ENCODE data around the gene GPC3. TPM values are rescaled to one million over a fixed set of nuclear protein-coding genes. Genes with fewer than 3 reads are reported as not detected.

GPC3 gene
- total and polyA plus RNA-seq, 2 of the 4 experiments (the other 2 are of a cell fraction), result not detected

- TF ChIP-seq MAZ (IDR thresholded peaks at IDR 0.05; ENCODE audit: borderline replicate concordance, low read depth, low read length), result no peak
- TF ChIP-seq RCOR1 (IDR thresholded peaks at IDR 0.05; ENCODE audit: insufficient replicate concordance, low read length), result no peak
Observed at GRCh38 chrX:133838761-133839676, 146.4 kb downstream of the GPC3 start (continued).

GRCh38 chrX:133837091-133837490, 148.3 kb downstream of the GPC3 start:
- intact Hi-C loops (cut with micrococcal nuclease), result no loop called here
- ChIA-PET CTCF (interaction anchor here (1.6 kb wide), 1 partner anchor 45 kb away, joined by 5 read pairs; no protein-coding TSS in a partner anchor), POLR2A (ENCODE audit: unreplicated experiment) (no interaction called here)
- Histone ChIP-seq H3K18ac (ENCODE audit: low read depth, low read length) (no peak overlapping the region), H2AK5ac (ENCODE audit: low read depth, low read length) (no peak overlapping the region), H3K27me3 (ENCODE audit: control insufficient read depth, insufficient read depth, low read length) (peaks cover 6% of the 10 kb centered on the region), H3K4me2 (ENCODE audit: low read depth, low read length) (no peak overlapping the region), H4K20me1 (ENCODE audit: insufficient read depth, low read length) (no peaks in the 10 kb centered on the region), H3K9ac (ENCODE audit: low read depth, low read length) (no peak overlapping the region), H2AK9ac (replicated peaks; ENCODE audit: low read depth, low read length, poor library complexity) (no peak overlapping the region), H3K4me1 (ENCODE audit: control insufficient read depth, insufficient read depth, low read length) (no peaks in the 10 kb centered on the region), H4K91ac (ENCODE audit: insufficient read depth, low read depth, low read length) (no peak overlapping the region), H3K9me1 (ENCODE audit: insufficient read depth, low read length) (no peaks in the 10 kb centered on the region), H3K79me1 (ENCODE audit: low read depth in 1 of 2, low read length in 2 of 2) (no peaks in the 10 kb centered on the region), H3K9me3 (ENCODE audit: control insufficient read depth, insufficient read depth, low read length) (no peaks in the 10 kb centered on the region), H2BK5ac (ENCODE audit: low read depth, low read length, poor library complexity, severe bottlenecking) (no peak overlapping the region), H3K14ac (replicated peaks; ENCODE audit: low read depth, low read length) (no peak overlapping the region), H2AFZ (replicated peaks; ENCODE audit: low read length, poor library complexity) (no peak overlapping the region), H4K8ac (ENCODE audit: low read depth in 2 of 2, low read length in 2 of 2) (no peak overlapping the region), H3K4me3 (ENCODE audit: insufficient read depth, low read depth, low read length) (no peak overlapping the region), H3K23ac (ENCODE audit: low read depth, low read length) (no peak overlapping the region), H3K4ac (ENCODE audit: low read depth, low read length) (no peak overlapping the region), H2BK120ac (ENCODE audit: low read depth, low read length) (no peak overlapping the region), H4K5ac (ENCODE audit: low read depth, low read length) (no peak overlapping the region), H2BK20ac (ENCODE audit: low read depth, low read length) (no peak overlapping the region), H3K27ac (ENCODE audit: insufficient read depth, low read length) (no peak overlapping the region), H2BK15ac (ENCODE audit: low read depth, low read length) (no peak overlapping the region), H3K36me3 (ENCODE audit: control insufficient read depth, insufficient read depth, low read length) (no peaks in the 10 kb centered on the region), H3K56ac (ENCODE audit: extremely low read depth, insufficient read depth, low read length) (no peak overlapping the region)
- WGBS, 2 experiments (ENCODE audit: extremely low coverage in 2 of 2, insufficient read length in 1 of 2), result no CpG with 5 or more reads among the region's 2 CpGs
- in situ Hi-C loops (cut with MboI; ENCODE audit: low sequenced_read_pairs), result no loop called here
- no peak for DNase-seq
- dilution Hi-C loops (cut with HindIII; ENCODE audit: low sequenced_read_pairs, unreplicated experiment), result no loop called here
- ATAC-seq (ENCODE audit: low read depth), result no peak
- no TSS peak for BruUV-seq (replicated peaks)
- TF ChIP-seq CEBPB (IDR thresholded peaks at IDR 0.05; ENCODE audit: low read depth, low read length) (no peak), MAFK (IDR thresholded peaks at IDR 0.05; ENCODE audit: low read depth, low read length) (no peak), POLR2A (IDR thresholded peaks at IDR 0.05; ENCODE audit: low read depth, low read length) (no peak), MAZ (IDR thresholded peaks at IDR 0.05; ENCODE audit: borderline replicate concordance, low read depth, low read length) (no peak), FOS (IDR thresholded peaks at IDR 0.05; ENCODE audit: low read depth, low read length) (no peak), ELK1 (IDR thresholded peaks at IDR 0.05; ENCODE audit: borderline replicate concordance, low read depth, low read length) (no peak), RCOR1 (IDR thresholded peaks at IDR 0.05; ENCODE audit: insufficient replicate concordance, low read length) (no peak), SMC3 (IDR thresholded peaks at IDR 0.05; ENCODE audit: low read depth, low read length) (no peak), BHLHE40 (IDR thresholded peaks at IDR 0.05; ENCODE audit: low read depth, low read length) (no peak), RAD21 (IDR thresholded peaks at IDR 0.05; ENCODE audit: low read length) (no peak), CHD1 (IDR thresholded peaks at IDR 0.05; ENCODE audit: low read depth, low read length) (no peak), USF2 (IDR thresholded peaks at IDR 0.05; ENCODE audit: low read depth, low read length) (no peak), RFX5 (IDR thresholded peaks at IDR 0.05; ENCODE audit: low read depth, low read length) (no peak), MXI1 (IDR thresholded peaks at IDR 0.05; ENCODE audit: borderline replicate concordance, low read depth, low read length) (no peak), NFE2L2 (IDR thresholded peaks at IDR 0.05; ENCODE audit: low read depth, low read length) (no peak)

Data from IMR-90 (cell line).